Astrocyte (in vitro differentiated cells and primary cell): Measurements from ENCODE around the gene FANCI. TPM values are rescaled to one million over a fixed set of nuclear protein-coding genes. Genes with fewer than 3 reads are reported as not detected.

Experiments
- DNase-seq: peaks from one replicate; pipeline ENCODE4 v3.0.0-alpha.2; 2010; ENCODE audit warnings: low read depth
- FAIRE-seq: peaks from 2 replicates; lab custom pipeline; 2011; peaks lifted over from hg19 to GRCh38; lab: Jason Lieb, UNC
- H2AFZ ChIP-seq: 2 replicates; pipeline ENCODE4 v1.6.0; 2012; ENCODE audit warnings: low read depth, low read length, inconsistent platforms
- H3K27ac ChIP-seq: 2 replicates; pipeline ENCODE4 v1.5.1; 2011; ENCODE audit warnings: low read depth, low read length, inconsistent platforms
- H3K27me3 ChIP-seq: 2 replicates; pipeline ENCODE4 v1.6.0; 2011; ENCODE audit warnings: low read length, inconsistent platforms; ENCODE audit not compliant: insufficient read depth
- H3K36me3 ChIP-seq: 2 replicates; pipeline ENCODE4 v1.5.1; 2011; ENCODE audit warnings: low read length, inconsistent platforms; ENCODE audit not compliant: insufficient read depth
- H3K4me1 ChIP-seq: 2 replicates; pipeline ENCODE4 v1.5.1; 2011; ENCODE audit warnings: low read length, inconsistent platforms; ENCODE audit not compliant: insufficient read depth
- H3K4me2 ChIP-seq: 2 replicates; pipeline ENCODE4 v1.6.0; 2012; ENCODE audit warnings: low read length, inconsistent platforms
- H3K4me3 ChIP-seq: 2 replicates; pipeline ENCODE4 v1.5.1; 2011; ENCODE audit warnings: low read depth, mild to moderate bottlenecking, low read length, inconsistent platforms; ENCODE audit not compliant: insufficient read depth
- H3K79me2 ChIP-seq: 2 replicates; pipeline ENCODE4 v1.6.0; 2012; ENCODE audit warnings: mild to moderate bottlenecking, low read length, inconsistent platforms; ENCODE audit not compliant: insufficient read depth
- H3K9ac ChIP-seq: 2 replicates; pipeline ENCODE4 v1.6.0; 2012; ENCODE audit warnings: mild to moderate bottlenecking, low read length, inconsistent platforms
- H3K9me3 ChIP-seq: 2 replicates; pipeline ENCODE4 v1.5.1; 2012; ENCODE audit warnings: low read depth, mild to moderate bottlenecking, low read length, inconsistent platforms; ENCODE audit not compliant: insufficient read depth
- H4K20me1 ChIP-seq: 2 replicates; pipeline ENCODE4 v1.6.0; 2012; ENCODE audit warnings: low read length, inconsistent platforms; ENCODE audit not compliant: insufficient read depth
- H3K27ac Mint-ChIP-seq: one replicate; pipeline ENCODE4 v1.8.0; 2021; ENCODE audit warnings: mild to moderate bottlenecking, mixed read lengths; ENCODE audit not compliant: unreplicated experiment
- H3K27me3 Mint-ChIP-seq: one replicate; pipeline ENCODE4 v1.8.0; 2021; ENCODE audit warnings: low read depth, mixed read lengths; ENCODE audit not compliant: unreplicated experiment
- H3K36me3 Mint-ChIP-seq: one replicate; pipeline ENCODE4 v1.8.0; 2021; ENCODE audit warnings: low read depth, mixed read lengths; ENCODE audit not compliant: unreplicated experiment
- H3K4me1 Mint-ChIP-seq: one replicate; pipeline ENCODE4 v1.8.0; 2021; ENCODE audit warnings: low read depth, mixed read lengths; ENCODE audit not compliant: unreplicated experiment
- H3K4me3 Mint-ChIP-seq: one replicate; pipeline ENCODE4 v1.8.0; 2021; ENCODE audit warnings: mild to moderate bottlenecking, moderate library complexity, mixed read lengths; ENCODE audit not compliant: unreplicated experiment
- H3K9me3 Mint-ChIP-seq: one replicate; pipeline ENCODE4 v1.8.0; 2021; ENCODE audit warnings: mild to moderate bottlenecking, mixed read lengths; ENCODE audit not compliant: unreplicated experiment
- EZH2 ChIP-seq: IDR thresholded peaks from 2 replicates; pipeline ENCODE4 v1.6.1; 2012; ENCODE audit warnings: mild to moderate bottlenecking, low read length, inconsistent platforms; ENCODE audit not compliant: insufficient read depth
- total RNA-seq: library from RNA; stranded (reverse); gene quantifications from 2 replicates; pipeline ENCODE4 v1.2.1, GENCODE V29; 2021
- TF ChIP-seq, protein P1 (sequence below): IDR thresholded peaks from 2 replicates; pipeline ENCODE4 v1.5.1; 2011; ENCODE audit warnings: low read depth, mild to moderate bottlenecking, inconsistent platforms, low read length, moderate library complexity; ENCODE audit not compliant: insufficient read depth

Gene FANCI
- total RNA-seq, 1 donor from 2014 or later: 10.6 TPM

DNA sequence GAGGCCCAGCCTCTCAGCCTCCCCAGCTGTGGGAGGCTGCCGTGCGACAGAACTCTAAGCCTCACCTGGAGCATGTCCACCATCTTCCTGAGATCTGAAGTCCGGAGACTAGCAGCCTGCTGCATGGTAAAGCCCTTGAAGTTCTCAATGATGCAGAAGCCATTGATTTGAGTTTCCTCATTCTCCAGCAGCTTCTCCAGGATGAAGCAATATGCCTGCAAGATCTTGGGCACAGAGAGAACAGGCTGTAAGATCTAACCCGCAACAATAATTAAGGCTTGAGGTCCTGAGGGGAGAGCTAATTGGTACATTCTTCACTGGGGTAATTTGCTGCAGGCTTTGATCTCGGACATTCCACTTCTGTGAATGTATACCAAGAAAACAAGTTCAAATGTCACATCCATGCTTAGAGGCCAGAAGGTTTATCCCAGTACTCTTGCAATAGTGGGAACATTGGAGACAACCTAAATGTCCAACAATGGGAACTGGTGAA, 32.1 kb upstream of the FANCI start:
- Histone ChIP-seq H2AFZ (no peak overlapping the region), H4K20me1 (no peaks in the 10 kb centered on the region), H3K9ac (no peak overlapping the region), H3K79me2 (no peaks in the 10 kb centered on the region), H3K9me3 (no peaks in the 10 kb centered on the region), H3K4me3 (no peak overlapping the region), H3K27me3 (no peaks in the 10 kb centered on the region), H3K4me1 (no peaks in the 10 kb centered on the region), H3K4me2 (no peak overlapping the region), H3K27ac (no peak overlapping the region), H3K36me3 (no peaks in the 10 kb centered on the region)
- TF ChIP-seq, protein P1, sequence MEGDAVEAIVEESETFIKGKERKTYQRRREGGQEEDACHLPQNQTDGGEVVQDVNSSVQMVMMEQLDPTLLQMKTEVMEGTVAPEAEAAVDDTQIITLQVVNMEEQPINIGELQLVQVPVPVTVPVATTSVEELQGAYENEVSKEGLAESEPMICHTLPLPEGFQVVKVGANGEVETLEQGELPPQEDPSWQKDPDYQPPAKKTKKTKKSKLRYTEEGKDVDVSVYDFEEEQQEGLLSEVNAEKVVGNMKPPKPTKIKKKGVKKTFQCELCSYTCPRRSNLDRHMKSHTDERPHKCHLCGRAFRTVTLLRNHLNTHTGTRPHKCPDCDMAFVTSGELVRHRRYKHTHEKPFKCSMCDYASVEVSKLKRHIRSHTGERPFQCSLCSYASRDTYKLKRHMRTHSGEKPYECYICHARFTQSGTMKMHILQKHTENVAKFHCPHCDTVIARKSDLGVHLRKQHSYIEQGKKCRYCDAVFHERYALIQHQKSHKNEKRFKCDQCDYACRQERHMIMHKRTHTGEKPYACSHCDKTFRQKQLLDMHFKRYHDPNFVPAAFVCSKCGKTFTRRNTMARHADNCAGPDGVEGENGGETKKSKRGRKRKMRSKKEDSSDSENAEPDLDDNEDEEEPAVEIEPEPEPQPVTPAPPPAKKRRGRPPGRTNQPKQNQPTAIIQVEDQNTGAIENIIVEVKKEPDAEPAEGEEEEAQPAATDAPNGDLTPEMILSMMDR: no peak
- no peak for TF ChIP-seq EZH2
- Mint-ChIP-seq H3K4me3 (no peak overlapping the region), H3K9me3 (no peaks in the 10 kb centered on the region), H3K36me3 (peaks cover 3% of the 10 kb centered on the region), H3K4me1 (no peaks in the 10 kb centered on the region), H3K27ac (no peak overlapping the region), H3K27me3 (peaks cover 17% of the 10 kb centered on the region)
- DNase-seq (no peak), FAIRE-seq (no peak)

DNA sequence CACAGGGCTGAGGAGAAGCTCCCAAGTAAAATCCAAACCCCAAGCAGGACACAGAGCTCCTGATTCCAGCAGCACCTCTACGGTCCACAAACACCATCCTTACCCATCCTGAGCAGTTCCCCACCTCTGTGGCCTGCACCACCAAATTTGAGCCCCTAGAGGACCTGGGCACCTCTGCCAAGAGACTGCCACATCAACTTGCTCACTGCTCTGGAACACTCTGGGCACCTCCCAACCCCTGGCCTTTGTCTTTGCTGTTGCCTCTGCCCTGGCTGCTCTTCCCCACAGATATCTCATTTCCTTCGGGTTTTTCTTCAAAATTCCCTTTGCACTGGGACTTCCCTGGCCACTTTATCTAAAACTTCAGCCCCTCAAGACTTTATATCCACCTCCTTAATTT, 28.2 kb upstream of the FANCI start:
- Histone ChIP-seq H3K27me3 (peaks cover 4% of the 10 kb centered on the region), H3K4me2 (no peak overlapping the region), H4K20me1 (no peaks in the 10 kb centered on the region), H3K9ac (no peak overlapping the region), H3K4me1 (no peaks in the 10 kb centered on the region), H3K4me3 (no peak overlapping the region), H3K27ac (no peak overlapping the region), H2AFZ (no peak overlapping the region), H3K79me2 (no peaks in the 10 kb centered on the region), H3K36me3 (no peaks in the 10 kb centered on the region), H3K9me3 (no peaks in the 10 kb centered on the region)
- no peak for FAIRE-seq
- no peak for DNase-seq
- Mint-ChIP-seq H3K27me3 (peaks cover 28% of the 10 kb centered on the region), H3K4me1 (no peaks in the 10 kb centered on the region), H3K4me3 (no peak overlapping the region), H3K9me3 (no peaks in the 10 kb centered on the region), H3K36me3 (peaks cover 3% of the 10 kb centered on the region), H3K27ac (no peak overlapping the region)
- TF ChIP-seq EZH2: no peak
- TF ChIP-seq, protein P1: no peak

DNA sequence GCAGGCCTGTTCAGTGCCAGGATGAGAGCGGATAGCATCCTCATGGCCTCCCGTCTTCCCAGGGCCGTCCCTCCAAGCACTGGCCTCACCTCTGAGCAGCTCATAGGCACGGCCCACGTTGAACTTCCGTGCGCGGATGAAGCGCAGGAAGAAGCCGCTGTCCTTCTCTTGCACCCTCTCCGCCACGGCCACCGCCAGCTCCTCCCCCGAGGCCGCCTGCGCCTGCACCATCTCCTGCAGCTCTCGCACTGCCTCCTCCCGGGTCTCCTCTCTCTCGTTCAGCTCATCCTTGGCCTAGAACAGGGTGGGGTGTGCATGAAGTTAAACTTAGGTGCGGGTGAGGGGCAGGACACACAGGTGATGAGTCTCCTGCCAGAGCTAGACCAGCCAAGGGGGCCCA, 26.7 kb upstream of the FANCI start:
- H3K27me3 Mint-ChIP-seq: peaks cover 22% of the 10 kb centered on the region

More for the DNA sequence above, 26.7 kb upstream of the FANCI start:
- H3K9ac ChIP-seq: no peak overlapping the region
- FAIRE-seq: no peak
- H3K4me1 Mint-ChIP-seq: no peaks in the 10 kb centered on the region
- no peaks in the 10 kb centered on the region for H3K36me3 ChIP-seq
- no peak overlapping the region for H3K27ac Mint-ChIP-seq
- no peaks in the 10 kb centered on the region for H4K20me1 ChIP-seq
- no peak overlapping the region for H3K27ac ChIP-seq
- no peaks in the 10 kb centered on the region for H3K79me2 ChIP-seq
- no peak overlapping the region for H2AFZ ChIP-seq
- H3K4me1 ChIP-seq: peaks cover 4% of the 10 kb centered on the region
- no peaks in the 10 kb centered on the region for H3K9me3 Mint-ChIP-seq
- DNase-seq: no peak
- H3K4me3 Mint-ChIP-seq: no peak overlapping the region
- TF ChIP-seq, protein P1: no peak
- no peak for TF ChIP-seq EZH2
- no peaks in the 10 kb centered on the region for H3K36me3 Mint-ChIP-seq
- peaks cover 4% of the 10 kb centered on the region for H3K27me3 ChIP-seq
- H3K9me3 ChIP-seq: no peaks in the 10 kb centered on the region
- H3K4me3 ChIP-seq: no peak overlapping the region
- no peak overlapping the region for H3K4me2 ChIP-seq
